ENCODE data around the gene CDH3. TPM values are rescaled to one million over a fixed set of nuclear protein-coding genes. Genes with fewer than 3 reads are reported as not detected.

The CDH3 gene
- total and polyA plus RNA-seq, 8 donors, result 1.6 to 28.6 (median 5.0) TPM; not detected in 2

GRCh38 chr16:68607443-68607842 is 37.7 kb upstream of the CDH3 start:
- Histone ChIP-seq H3K36me3 (no peaks in the 10 kb centered on the region), H3K27ac (no peak overlapping the region), H3K4me3 (no peak overlapping the region), H3K4me1 (no peaks in the 10 kb centered on the region), H3K27me3 (no peaks in the 10 kb centered on the region), H3K9me3 (no peaks in the 10 kb centered on the region)
- intact Hi-C loops (cut with DNase I; ENCODE audit: low total_unique reads), result no loop called here
- DNase-seq, result no peak
- TF ChIP-seq, protein P1, sequence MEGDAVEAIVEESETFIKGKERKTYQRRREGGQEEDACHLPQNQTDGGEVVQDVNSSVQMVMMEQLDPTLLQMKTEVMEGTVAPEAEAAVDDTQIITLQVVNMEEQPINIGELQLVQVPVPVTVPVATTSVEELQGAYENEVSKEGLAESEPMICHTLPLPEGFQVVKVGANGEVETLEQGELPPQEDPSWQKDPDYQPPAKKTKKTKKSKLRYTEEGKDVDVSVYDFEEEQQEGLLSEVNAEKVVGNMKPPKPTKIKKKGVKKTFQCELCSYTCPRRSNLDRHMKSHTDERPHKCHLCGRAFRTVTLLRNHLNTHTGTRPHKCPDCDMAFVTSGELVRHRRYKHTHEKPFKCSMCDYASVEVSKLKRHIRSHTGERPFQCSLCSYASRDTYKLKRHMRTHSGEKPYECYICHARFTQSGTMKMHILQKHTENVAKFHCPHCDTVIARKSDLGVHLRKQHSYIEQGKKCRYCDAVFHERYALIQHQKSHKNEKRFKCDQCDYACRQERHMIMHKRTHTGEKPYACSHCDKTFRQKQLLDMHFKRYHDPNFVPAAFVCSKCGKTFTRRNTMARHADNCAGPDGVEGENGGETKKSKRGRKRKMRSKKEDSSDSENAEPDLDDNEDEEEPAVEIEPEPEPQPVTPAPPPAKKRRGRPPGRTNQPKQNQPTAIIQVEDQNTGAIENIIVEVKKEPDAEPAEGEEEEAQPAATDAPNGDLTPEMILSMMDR (IDR thresholded peaks at IDR 0.05), result no peak
- TF ChIP-seq POLR2A (IDR thresholded peaks at IDR 0.05) (no peak), POLR2AphosphoS5 (IDR thresholded peaks at IDR 0.05) (no peak), EP300 (IDR thresholded peaks at IDR 0.05) (no peak)
- WGBS, 5 donors, result 84 to 97% (median 95%) methylated on average over 7 of the region's 7 CpGs

- DNase-seq, result no peak
- Histone ChIP-seq H3K4me1 (no peaks in the 10 kb centered on the region), H3K27ac (no peak overlapping the region), H3K9me3 (peaks cover 0 to 6% (median 3%) of the 10 kb centered on the region in 4 donors), H3K27me3 (no peaks in the 10 kb centered on the region), H3K36me3 (no peaks in the 10 kb centered on the region), H3K4me3 (no peak overlapping the region)
- WGBS, 5 donors, result 89 to 98% (median 94%) methylated on average over 2 of the region's 2 CpGs
- intact Hi-C loops (cut with DNase I; ENCODE audit: low total_unique reads), result no loop called here
- TF ChIP-seq EP300 (IDR thresholded peaks at IDR 0.05) (no peak), POLR2A (IDR thresholded peaks at IDR 0.05) (no peak), POLR2AphosphoS5 (IDR thresholded peaks at IDR 0.05) (no peak)
- TF ChIP-seq, protein P1 (IDR thresholded peaks at IDR 0.05), result no peak
These were observed 36.8 kb upstream of the CDH3 start for GRCh38 chr16:68608330-68608729.

DNA sequence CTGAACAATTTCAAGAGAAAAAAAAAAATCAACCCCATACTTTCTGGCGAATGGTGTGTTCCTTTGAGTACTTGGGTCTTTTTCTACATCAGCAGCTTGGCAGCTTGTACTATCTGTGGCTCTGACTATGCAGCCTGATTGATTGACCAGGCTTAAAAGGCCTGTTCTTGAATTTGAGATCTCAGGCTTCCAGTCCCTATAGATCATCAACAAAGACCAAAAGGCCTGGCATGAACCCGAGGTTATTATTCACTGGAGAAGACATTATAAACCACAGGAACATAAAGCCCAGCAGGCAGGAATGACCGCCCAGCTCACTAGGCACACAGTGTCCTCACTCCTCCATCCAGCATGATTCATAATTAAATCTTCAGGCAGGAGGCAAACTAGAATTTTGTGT is 32.1 kb upstream of the CDH3 start:
- Histone ChIP-seq H3K27ac (no peak overlapping the region), H3K9me3 (peaks cover 3 to 23% (median 15%) of the 10 kb centered on the region in 4 donors), H3K4me1 (no peaks in the 10 kb centered on the region), H3K4me3 (no peak overlapping the region), H3K36me3 (no peaks in the 10 kb centered on the region), H3K27me3 (no peaks in the 10 kb centered on the region)
- TF ChIP-seq POLR2A (IDR thresholded peaks at IDR 0.05) (no peak), POLR2AphosphoS5 (IDR thresholded peaks at IDR 0.05) (no peak), EP300 (IDR thresholded peaks at IDR 0.05) (no peak)
- TF ChIP-seq, protein P1 (IDR thresholded peaks at IDR 0.05), result no peak
- no peak for DNase-seq
- WGBS, 5 donors, result 79 to 91% (median 84%) methylated on average over 3 of the region's 3 CpGs
- intact Hi-C loops (cut with DNase I; ENCODE audit: low total_unique reads), result no loop called here

DNA sequence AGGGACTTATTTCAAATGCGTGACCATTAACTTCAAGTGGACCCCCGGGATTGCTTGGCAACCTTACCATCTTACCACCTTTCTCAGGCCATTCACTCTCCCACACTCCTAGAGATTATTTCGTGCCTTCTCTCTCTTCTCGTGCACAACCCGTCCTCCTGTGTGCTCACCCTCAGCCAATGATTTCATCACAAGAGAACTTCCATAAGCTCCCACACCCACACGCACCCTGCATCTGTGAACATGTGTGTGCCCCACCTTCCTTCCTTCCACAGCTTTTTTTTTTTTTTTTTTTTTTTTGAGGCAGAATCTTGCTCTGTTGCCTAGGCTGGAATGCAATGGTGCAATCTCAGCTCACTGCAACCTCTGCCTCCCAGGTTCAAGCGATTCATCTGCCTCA is 27.4 kb upstream of the CDH3 start:
- H3K9me3 ChIP-seq, result peaks cover 3 to 23% (median 15%) of the 10 kb centered on the region in 4 donors
- H3K27ac ChIP-seq, result no peak overlapping the region
- no peak for DNase-seq
- no peaks in the 10 kb centered on the region for H3K4me1 ChIP-seq
- H3K36me3 ChIP-seq, result no peaks in the 10 kb centered on the region
- H3K4me3 ChIP-seq, result no peak overlapping the region
- WGBS, 5 donors, result 85 to 92% (median 89%) methylated on average over 7 of the region's 7 CpGs
- TF ChIP-seq POLR2A (IDR thresholded peaks at IDR 0.05) (no peak), EP300 (IDR thresholded peaks at IDR 0.05) (no peak), POLR2AphosphoS5 (IDR thresholded peaks at IDR 0.05) (no peak)
- TF ChIP-seq, protein P1 (IDR thresholded peaks at IDR 0.05), result no peak
- intact Hi-C loops (cut with DNase I; ENCODE audit: low total_unique reads), result no loop called here
- H3K27me3 ChIP-seq, result no peaks in the 10 kb centered on the region

Measured in stomach (tissue), 9 donors.